ENCODE data around the gene ZNF316. TPM values are rescaled to one million over a fixed set of nuclear protein-coding genes. Genes with fewer than 3 reads are reported as not detected.

The ZNF316 gene
- total and polyA plus RNA-seq, 4 donors, result 20.9 to 38.5 (median 24.0) TPM

- H3K27ac ChIP-seq (ENCODE audit: low read depth in 1 of 2, low read length in 1 of 2), result no peak overlapping the region
- 97 to 98% methylated on average over 4 of the region's 4 CpGs for WGBS, 2 donors
- H3K27me3 ChIP-seq (ENCODE audit: control insufficient read depth in 3 of 3, insufficient read depth in 3 of 3, low read length in 2 of 3), result no peaks in the 10 kb centered on the region
- DNase-seq (no peak), ATAC-seq (ENCODE audit: insufficient read depth, low FRiP score) (no peak)
- peaks cover 45 to 96% (median 89%) of the 10 kb centered on the region in 4 donors for H3K36me3 ChIP-seq (ENCODE audit: control insufficient read depth in 4 of 4, insufficient read depth in 4 of 4, low read length in 4 of 4)
- no peak overlapping the region for H3K4me3 ChIP-seq
- no peak for TF ChIP-seq CTCF (IDR thresholded peaks at IDR 0.05; ENCODE audit: control extremely low read depth, extremely low read depth)
- no peaks in the 10 kb centered on the region for H3K4me1 ChIP-seq (ENCODE audit: control insufficient read depth in 5 of 5, insufficient read depth in 5 of 5, low read length in 5 of 5)
- no peak overlapping the region for H3K9ac ChIP-seq (ENCODE audit: insufficient read depth in 1 of 2, low read length in 2 of 2)
- H3K9me3 ChIP-seq (ENCODE audit: control insufficient read depth in 4 of 4, insufficient read depth in 3 of 4, low read length in 3 of 4), result peaks cover 36 to 83% (median 60%) of the 10 kb centered on the region in 4 donors
Measured at GRCh38 chr7:6691103-6691502, 54.0 kb downstream of the ZNF316 start.

- H3K27ac ChIP-seq (ENCODE audit: low read depth in 1 of 2, low read length in 1 of 2), result no peak overlapping the region
- H3K36me3 ChIP-seq (ENCODE audit: control insufficient read depth in 4 of 4, insufficient read depth in 4 of 4, low read length in 4 of 4), result peaks cover 49 to 97% (median 92%) of the 10 kb centered on the region in 4 donors
- peaks cover 39 to 82% (median 62%) of the 10 kb centered on the region in 4 donors for H3K9me3 ChIP-seq (ENCODE audit: control insufficient read depth in 4 of 4, insufficient read depth in 3 of 4, low read length in 3 of 4)
- H3K9ac ChIP-seq (ENCODE audit: insufficient read depth in 1 of 2, low read length in 2 of 2), result no peak overlapping the region
- H3K4me1 ChIP-seq (ENCODE audit: control insufficient read depth in 5 of 5, insufficient read depth in 5 of 5, low read length in 5 of 5), result no peaks in the 10 kb centered on the region
- no peaks in the 10 kb centered on the region for H3K27me3 ChIP-seq (ENCODE audit: control insufficient read depth in 3 of 3, insufficient read depth in 3 of 3, low read length in 2 of 3)
- DNase-seq (peak in 1 of 3 donors; percentile 14), ATAC-seq (ENCODE audit: insufficient read depth, low FRiP score) (no peak)
- no peak overlapping the region for H3K4me3 ChIP-seq
- 97 to 98% methylated on average over 5 of the region's 5 CpGs for WGBS, 2 donors
- no peak for TF ChIP-seq CTCF (IDR thresholded peaks at IDR 0.05; ENCODE audit: control extremely low read depth, extremely low read depth)
Measured at GRCh38 chr7:6691609-6692106, 54.5 kb downstream of the ZNF316 start.

- peaks cover 0 to 23% (median 0%) of the 10 kb centered on the region in 5 donors for H3K4me1 ChIP-seq (ENCODE audit: control insufficient read depth in 5 of 5, insufficient read depth in 5 of 5, low read length in 5 of 5)
- no peak overlapping the region for H3K27ac ChIP-seq (ENCODE audit: low read depth in 1 of 2, low read length in 1 of 2)
- no peak overlapping the region for H3K9ac ChIP-seq (ENCODE audit: insufficient read depth in 1 of 2, low read length in 2 of 2)
- no peak overlapping the region for H3K4me3 ChIP-seq
- peaks cover 53 to 83% (median 70%) of the 10 kb centered on the region in 4 donors for H3K36me3 ChIP-seq (ENCODE audit: control insufficient read depth in 4 of 4, insufficient read depth in 4 of 4, low read length in 4 of 4)
- 98 to 100% methylated on average over 5 of the region's 5 CpGs for WGBS, 2 donors
- peaks cover 3 to 46% (median 38%) of the 10 kb centered on the region in 4 donors for H3K9me3 ChIP-seq (ENCODE audit: control insufficient read depth in 4 of 4, insufficient read depth in 3 of 4, low read length in 3 of 4)
- TF ChIP-seq CTCF (IDR thresholded peaks at IDR 0.05; ENCODE audit: control extremely low read depth, extremely low read depth), result no peak
- no peak for DNase-seq
- no peak for ATAC-seq (ENCODE audit: insufficient read depth, low FRiP score)
- peaks cover 0 to 3% (median 0%) of the 10 kb centered on the region in 3 donors for H3K27me3 ChIP-seq (ENCODE audit: control insufficient read depth in 3 of 3, insufficient read depth in 3 of 3, low read length in 2 of 3)
Measured at GRCh38 chr7:6700793-6701192, 63.7 kb downstream of the ZNF316 start.

- no peak for ATAC-seq (ENCODE audit: insufficient read depth, low FRiP score)
- Histone ChIP-seq H3K9ac (ENCODE audit: insufficient read depth in 1 of 2, low read length in 2 of 2) (no peak overlapping the region), H3K36me3 (ENCODE audit: control insufficient read depth in 4 of 4, insufficient read depth in 4 of 4, low read length in 4 of 4) (peaks cover 46 to 72% (median 60%) of the 10 kb centered on the region in 4 donors)
Measured at GRCh38 chr7:6701860-6702259, 64.7 kb downstream of the ZNF316 start.

More at GRCh38 chr7:6701860-6702259, 64.7 kb downstream of the ZNF316 start:
- peaks cover 0 to 3% (median 0%) of the 10 kb centered on the region in 3 donors for H3K27me3 ChIP-seq (ENCODE audit: control insufficient read depth in 3 of 3, insufficient read depth in 3 of 3, low read length in 2 of 3)
- no peak overlapping the region for H3K4me3 ChIP-seq
- DNase-seq, result no peak
- TF ChIP-seq CTCF (IDR thresholded peaks at IDR 0.05; ENCODE audit: control extremely low read depth, extremely low read depth), result no peak
- peaks cover 3 to 41% (median 32%) of the 10 kb centered on the region in 4 donors for H3K9me3 ChIP-seq (ENCODE audit: control insufficient read depth in 4 of 4, insufficient read depth in 3 of 4, low read length in 3 of 4)
- H3K27ac ChIP-seq (ENCODE audit: low read depth in 1 of 2, low read length in 1 of 2), result no peak overlapping the region
- 93 to 100% methylated on average over 1 of the region's 1 CpG for WGBS, 2 donors
- peaks cover 0 to 23% (median 0%) of the 10 kb centered on the region in 5 donors for H3K4me1 ChIP-seq (ENCODE audit: control insufficient read depth in 5 of 5, insufficient read depth in 5 of 5, low read length in 5 of 5)

Data from lung (tissue), 12 donors.